M059J (cell line): ENCODE data around the gene SHISA8. TPM values are rescaled to one million over a fixed set of nuclear protein-coding genes. Genes with fewer than 3 reads are reported as not detected.

ENCODE experiments used
- DNase-seq: peaks from one replicate; pipeline ENCODE4 v3.0.0-alpha.2; 2012; ENCODE audit warnings: low read depth
- total RNA-seq: library from RNA; depleted of rRNA; stranded (reverse); fragments of >200 nt; shearing (Covaris generic); gene quantifications from 2 replicates; pipeline ENCODE4 v1.2.3, GENCODE V29; 2014

SHISA8 gene
- total RNA-seq, 1 experiment from 2014 or later, result not detected

DNA sequence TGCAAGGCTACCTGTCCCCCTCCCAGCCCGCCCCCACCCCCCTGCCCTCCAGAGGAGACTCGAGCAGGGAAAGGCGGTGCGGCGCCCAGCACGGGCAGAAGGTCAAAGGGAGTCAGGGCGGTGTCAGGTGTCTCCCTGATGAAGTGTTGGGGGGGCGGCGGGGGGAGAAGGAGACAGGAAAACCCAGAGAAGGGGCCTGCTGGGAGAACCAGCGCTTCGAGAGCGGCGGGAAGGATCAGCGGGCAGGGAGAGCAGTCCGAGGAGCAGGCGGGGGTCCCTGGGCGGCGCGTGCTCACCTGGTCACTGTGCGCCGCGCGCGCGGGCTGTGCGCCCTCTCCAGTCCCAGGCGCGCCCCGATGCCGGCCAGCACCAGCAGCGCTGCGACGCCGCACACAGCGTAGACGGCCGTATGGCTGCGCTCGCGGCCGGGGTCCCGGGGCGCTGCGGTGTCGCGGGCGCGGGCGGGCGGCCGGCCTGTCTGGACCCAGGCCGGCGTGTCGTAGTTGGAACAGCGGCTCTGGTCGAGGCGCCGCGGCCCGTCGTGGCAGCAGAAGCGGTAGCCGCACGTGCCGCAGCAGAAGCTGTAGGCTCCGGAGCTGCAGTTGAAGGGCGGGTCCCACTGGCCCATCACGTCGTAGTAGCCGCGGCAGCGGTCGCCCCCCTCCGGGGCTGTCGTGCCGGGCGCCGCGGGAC lies 886 bp downstream of the SHISA8 start:
- no peak for DNase-seq

DNA sequence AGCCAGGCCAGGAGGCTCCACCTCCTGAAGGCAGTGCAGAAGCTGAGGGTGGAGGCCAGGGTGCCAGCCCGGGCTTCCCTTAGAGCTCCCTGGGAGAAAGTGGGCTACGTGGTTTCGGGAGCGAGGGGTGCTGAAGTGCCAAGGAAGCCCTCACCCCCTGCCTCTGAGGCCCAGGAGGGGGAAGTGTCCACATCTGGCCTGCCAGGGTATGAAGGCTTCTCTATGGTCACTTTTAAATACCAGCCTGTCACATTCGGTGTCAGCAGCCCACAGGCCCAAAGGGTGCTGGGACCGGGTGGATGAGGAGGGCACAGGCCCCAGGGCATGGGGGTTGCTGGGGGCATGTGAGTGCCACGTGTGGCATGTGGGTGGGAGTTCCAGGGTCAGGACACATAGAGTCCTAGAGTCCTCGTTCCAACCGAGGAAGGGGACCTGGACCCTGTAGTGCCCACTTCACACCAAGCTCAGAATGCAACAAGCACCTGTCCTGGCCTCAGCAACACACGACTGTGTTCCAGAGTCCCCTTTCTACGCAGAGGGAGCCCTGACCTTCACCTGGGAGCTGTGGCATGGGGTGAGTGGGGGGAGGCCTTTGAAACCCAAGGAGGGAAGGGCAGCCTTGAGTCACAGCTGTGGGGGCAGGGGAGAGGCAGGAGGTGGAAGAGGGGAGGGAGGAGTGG lies 1.7 kb downstream of the SHISA8 start:
- no peak for DNase-seq

DNA sequence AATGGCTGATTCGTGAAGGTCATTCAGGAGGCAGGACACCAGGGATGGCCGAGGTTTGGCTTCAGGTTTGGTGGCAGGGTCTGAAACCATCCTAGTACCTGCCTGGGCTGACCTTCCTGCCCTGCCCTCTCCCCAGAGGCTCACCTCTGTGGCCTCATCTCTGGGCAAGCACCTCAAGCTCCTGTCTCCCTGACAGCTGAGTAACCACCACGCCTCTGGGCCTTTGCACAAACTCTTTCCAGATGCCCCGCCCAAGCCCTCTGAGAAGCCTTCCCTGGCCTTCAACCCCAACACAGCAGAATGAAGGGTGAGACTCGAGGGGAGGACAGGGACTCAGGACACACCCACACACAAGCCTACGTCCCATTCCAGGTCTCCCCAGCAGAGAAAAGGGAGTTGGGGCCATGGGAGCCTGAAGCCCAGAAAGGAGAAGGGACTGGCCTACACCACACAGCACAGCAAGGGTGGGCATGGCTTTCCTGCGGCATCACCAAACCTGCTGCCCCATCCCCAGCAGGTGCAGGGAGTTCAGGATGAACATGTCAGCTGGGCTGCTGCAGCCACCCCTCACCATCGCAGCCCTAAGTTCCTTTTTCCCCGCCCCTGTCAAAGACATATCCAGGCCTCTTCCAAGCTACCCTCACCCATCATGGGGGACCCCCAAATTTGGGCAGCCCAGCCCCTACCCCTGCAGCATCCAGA lies 2.4 kb downstream of the SHISA8 start:
- DNase-seq, result no peak

- DNase-seq, result no peak
Measured at GRCh38 chr22:41911001-41911611, 3.8 kb downstream of the SHISA8 start.

DNA sequence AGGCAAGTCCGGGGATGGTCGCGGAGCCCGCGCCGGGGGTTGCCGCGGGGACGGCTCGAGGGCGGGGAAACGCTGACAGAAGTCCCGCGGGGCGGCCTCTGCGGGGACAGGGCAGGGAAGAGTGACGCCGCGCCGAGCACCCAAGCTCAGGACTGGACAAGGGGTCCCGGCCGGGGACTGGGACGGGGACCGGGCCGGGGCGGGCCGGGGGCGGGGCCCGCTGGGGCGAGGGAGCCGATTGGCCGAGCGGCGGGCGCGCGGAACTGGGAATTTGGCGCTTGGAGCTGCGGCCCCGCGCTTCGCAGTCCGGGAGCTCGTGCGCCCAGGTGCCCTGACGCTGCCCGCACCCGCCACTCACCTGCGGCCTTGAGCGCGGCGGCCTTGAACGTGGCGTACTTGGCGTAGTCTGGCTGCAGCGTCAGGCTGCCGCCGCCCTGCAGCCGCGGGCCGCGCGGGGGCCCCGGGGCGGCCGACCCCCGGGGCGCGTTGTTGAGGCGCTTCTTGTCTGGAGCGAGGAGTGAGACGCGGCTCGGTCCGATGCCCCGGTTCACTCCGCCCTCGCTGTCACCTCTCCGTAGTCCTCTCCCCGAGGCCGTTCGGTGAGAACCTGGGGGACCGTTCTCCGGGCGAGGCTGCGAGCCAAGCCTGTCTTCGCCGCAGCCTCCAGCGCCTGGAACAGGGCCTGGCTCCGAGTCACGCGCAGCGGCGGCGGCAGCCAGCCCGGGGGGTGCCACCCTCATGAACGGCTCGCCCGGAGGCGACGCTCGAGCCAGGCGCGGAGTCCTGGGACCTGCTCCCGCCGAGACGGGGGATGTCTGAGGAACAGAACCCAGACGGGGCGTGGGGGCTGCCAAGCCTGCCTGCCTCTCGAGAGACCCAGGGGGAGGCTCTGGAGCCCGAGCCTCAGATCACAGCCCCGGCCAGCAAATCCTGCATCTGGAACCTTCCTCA lies 4.5 kb downstream of the SHISA8 start:
- peak; percentile 31 for DNase-seq

DNA sequence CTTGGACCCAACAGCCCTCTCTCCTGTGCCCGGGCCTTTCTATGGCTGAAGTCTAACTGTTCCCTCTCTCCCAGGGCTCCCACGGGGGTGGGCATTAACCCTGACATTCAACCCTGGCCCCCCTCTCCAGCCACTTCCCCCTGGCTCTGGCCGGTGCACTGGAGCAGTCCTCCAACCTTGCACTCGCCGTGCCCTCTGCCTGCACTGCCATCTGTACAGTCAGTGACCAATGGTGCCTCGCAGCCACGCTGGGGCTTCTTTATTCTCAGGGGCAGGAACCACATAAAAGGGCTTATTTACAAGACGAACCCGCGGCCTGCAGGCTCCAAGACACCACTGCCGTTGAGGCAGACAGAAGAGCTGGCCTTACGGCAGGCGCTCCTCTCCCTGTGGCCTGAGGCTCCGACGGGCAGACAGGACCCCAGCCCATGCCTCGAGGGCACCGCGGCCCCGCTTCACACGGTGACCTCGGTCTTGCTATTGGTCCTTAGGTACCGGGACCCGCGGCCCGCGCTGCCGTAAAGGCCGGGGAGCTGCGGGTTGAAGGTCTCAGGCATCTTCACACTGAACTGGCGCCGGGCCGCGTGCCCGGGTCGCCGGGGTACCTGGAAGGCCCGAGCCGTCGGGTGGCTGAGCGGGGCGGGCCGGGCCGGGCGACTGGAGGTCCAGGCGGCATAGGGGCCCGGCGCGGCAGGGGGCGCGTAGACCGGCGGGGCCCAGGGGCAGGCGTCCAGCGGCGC lies 5.4 kb downstream of the SHISA8 start:
- DNase-seq, result peak; percentile 21

- no peak for DNase-seq
Measured at GRCh38 chr22:41908411-41909309, 6.2 kb downstream of the SHISA8 start.

- DNase-seq, result peak; percentile 16
Measured at GRCh38 chr22:41907436-41908401, 7.2 kb downstream of the SHISA8 start.

GRCh38 chr22:41906822-41907221 lies 8.1 kb downstream of the SHISA8 start:
- no peak for DNase-seq

DNA sequence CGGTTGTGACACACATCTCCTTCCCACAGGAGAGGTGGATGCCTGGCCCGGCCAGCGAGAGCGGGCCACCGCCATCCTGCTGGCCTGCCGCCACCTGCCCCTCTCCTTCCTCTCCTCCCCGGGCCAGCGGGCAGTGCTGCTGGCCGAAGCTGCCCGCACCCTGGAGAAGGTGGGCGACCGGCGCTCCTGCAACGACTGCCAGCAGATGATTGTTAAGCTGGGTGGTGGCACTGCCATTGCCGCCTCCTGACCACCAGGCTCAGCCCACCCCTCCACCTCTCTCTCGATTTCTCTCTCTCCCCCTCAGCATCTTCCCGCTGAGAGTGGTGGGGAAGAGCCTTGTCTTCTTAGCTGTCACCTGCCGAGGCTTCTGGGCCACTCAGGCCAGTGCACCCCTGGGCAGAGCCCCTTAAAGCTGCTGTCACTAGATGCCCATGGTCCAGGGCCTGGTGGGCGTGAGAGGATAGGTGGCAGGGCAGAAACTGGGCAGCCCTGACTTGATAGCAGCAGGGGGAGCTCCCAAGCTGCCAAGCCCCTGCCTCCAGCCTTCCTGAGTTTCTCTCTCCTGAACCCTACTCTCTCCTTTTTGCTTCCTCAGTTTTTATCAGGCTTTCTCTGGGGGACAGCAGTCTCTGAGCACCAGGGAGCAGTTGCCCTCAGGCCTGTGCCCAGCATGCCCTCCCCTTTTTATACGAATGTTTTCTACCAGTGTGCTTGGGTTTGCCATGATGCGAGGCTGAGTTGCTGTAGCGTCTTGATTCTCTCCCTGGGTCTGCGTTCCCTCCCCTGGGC lies 9.3 kb downstream of the SHISA8 start:
- DNase-seq, result no peak

DNA sequence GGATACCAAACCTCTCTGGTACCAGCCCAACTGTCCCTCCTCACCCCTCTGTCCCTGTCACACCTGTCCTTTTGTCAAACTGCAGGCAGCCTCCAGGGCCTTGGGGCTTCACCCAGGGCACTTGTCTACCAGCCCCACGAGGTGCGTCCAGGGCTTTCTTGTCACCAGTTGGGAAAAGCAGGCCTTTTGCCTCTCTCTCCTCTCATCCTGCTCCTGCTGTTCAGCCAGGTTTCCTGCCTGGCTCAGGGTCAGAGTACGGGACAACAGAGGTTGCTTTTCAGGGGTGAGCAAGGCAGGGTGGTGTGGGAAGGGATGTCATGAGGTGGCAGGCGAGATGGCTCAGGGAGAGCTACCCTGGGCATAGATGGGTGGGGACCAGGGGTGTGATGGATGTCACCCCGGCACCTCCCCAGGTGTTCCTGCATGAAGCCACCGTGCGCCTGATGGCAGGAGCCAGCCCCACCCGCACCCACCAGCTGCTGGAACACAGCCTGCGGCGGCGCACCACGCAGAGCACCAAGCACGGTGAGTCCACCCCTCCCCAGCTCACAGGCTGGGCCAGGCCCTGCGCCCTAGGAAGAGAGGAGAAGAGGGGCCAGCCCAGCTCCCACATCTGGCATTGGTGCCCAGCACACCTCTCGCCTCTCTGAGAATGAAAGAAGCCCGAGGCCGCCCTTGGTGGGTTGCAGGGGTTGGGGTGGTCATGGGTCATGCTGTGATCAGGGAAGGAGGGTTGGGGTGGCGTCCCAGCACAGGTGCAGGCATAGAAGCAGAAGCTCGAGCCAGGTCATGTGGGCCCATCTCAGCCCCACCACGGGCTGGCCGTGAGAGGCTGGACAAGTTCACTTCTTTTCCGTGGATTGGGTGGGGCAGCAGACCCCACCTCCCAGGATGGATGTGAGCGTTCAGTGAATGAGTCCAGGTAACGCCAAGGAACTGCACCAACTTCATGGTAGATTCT lies 10.1 kb downstream of the SHISA8 start:
- DNase-seq, result no peak

DNA sequence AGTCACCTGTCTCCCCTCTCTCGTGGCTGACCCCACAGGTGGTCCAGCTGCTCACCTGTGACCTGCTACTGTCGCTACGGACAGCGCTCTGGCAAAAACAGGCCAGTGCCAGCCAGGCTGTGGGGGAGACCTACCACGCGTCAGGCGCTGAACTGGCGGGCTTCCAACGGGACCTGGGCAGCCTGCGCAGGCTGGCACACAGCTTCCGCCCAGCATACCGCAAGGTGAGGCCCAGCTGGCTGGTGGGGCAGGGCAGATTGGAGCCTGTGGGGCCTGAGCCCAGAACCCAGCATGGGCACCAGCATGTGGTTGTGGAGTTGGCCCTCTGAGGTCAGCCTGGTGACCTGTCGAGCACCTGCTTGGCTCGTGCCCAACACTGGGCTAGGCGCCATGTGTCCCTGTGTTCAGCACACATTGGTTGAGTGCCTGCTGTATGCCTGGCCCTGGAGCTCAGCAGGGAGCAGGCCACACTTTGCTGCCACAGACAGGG lies 11.9 kb downstream of the SHISA8 start:
- DNase-seq, result no peak

- DNase-seq, result no peak
Measured at GRCh38 chr22:41902016-41902415, 12.9 kb downstream of the SHISA8 start.

DNA sequence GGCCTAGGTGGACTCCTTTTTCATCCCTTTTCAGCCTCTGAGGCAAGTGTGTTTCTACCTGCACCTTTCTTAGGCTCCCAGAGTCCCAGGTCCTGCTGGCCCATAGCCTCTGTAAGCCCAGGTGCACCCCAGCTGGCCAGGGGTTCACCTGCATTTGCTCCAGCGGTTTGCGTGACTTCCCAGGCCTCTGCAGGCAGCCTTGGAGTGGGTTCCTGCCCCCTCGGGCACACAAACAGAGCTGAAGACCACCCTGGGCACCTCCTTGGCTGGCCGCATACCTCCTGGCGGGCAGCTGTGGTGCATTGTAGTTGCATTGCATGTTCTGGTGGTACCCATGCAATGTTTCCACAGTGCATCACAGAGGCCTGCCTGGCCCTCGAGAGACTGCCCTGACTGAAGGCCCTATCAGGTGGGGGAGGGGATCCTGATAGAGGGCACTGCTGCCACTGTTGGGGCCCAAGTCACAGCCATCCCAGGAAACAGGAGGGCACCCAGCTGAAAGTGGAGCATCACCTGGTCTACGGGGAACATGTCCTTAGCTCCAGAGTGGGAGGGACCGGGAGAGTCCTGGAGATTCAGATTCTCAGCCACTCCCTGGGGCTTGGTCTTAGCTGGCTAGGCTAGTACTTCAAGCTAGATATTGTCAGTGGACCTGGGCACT lies 14.1 kb downstream of the SHISA8 start:
- no peak for DNase-seq

- DNase-seq, result no peak
Measured at GRCh38 chr22:41899992-41900651, 14.8 kb downstream of the SHISA8 start.
